SK-N-SH (cell line): ENCODE results near the gene SEZ6L2. TPM values are rescaled to one million over a fixed set of nuclear protein-coding genes. Genes with fewer than 3 reads are reported as not detected.

ENCODE experiments used
- CTCF ChIA-PET: fragments of 300-600, 350-600 bp; formaldehyde crosslinking; extraction: SDS; loops from one replicate; lab custom pipeline; 2021; lab: Yijun Ruan, JAX
- POLR2A ChIA-PET: fragments of 350-600 bp; sonication (Branson Sonifier 250); formaldehyde crosslinking; extraction: SDS; loops from one replicate; lab custom pipeline; 2020; ENCODE audit warnings: antibody characterized with exemption, inconsistent platforms; lab: Yijun Ruan, JAX
- DNase-seq: peaks from one replicate; pipeline ENCODE4 v3.0.0; 2012
- H2AFZ ChIP-seq: fragments of 200-600 bp; sonication (generic); 2 replicates; pipeline ENCODE4 v1.8.1; 2016; ENCODE audit warnings: antibody characterized with exemption, mild to moderate bottlenecking, low read depth
- H3F3A ChIP-seq: fragments of 200-600 bp; sonication (generic); replicated peaks from 2 replicates; pipeline ENCODE3; 2016; ENCODE audit warnings: antibody characterized with exemption, mild to moderate bottlenecking; ENCODE audit not compliant: insufficient read depth
- H3K27ac ChIP-seq, 2 experiments: fragments of 200-500 bp in 1 of 2; fragments of 200-600 bp in 1 of 2; sonication (Bioruptor generic) in 1 of 2; sonication (generic), shearing (Covaris generic) in 1 of 2; 2 replicates each; pipeline versions ENCODE4 v1.5.1 to v1.6.1; 2014 to 2016; ENCODE audit warnings: low read depth in 2 of 2, inconsistent platforms in 1 of 2, low read length in 1 of 2, mild to moderate bottlenecking in 1 of 2, mixed read lengths in 1 of 2
- H3K27me3 ChIP-seq: fragments of 200-600 bp; sonication (generic), shearing (Covaris generic); 2 replicates; pipeline ENCODE4 v1.6.1; 2016; ENCODE audit warnings: mixed run types; ENCODE audit not compliant: insufficient read depth
- H3K36me3 ChIP-seq, 2 experiments: fragments of 200-500 bp in 1 of 2; fragments of 200-600 bp in 1 of 2; sonication (Bioruptor generic) in 1 of 2; sonication (generic) in 1 of 2; replicated peaks in 1 of 2; 2 replicates each; pipeline versions ENCODE3 to v1.5.1; 2014 to 2016; ENCODE audit warnings: low read length in 1 of 2, mild to moderate bottlenecking in 1 of 2; ENCODE audit not compliant: insufficient read depth in 2 of 2, control insufficient read depth in 1 of 2
- H3K4me1 ChIP-seq, 2 experiments: fragments of 200-500 bp in 1 of 2; fragments of 200-600 bp in 1 of 2; sonication (Bioruptor generic) in 1 of 2; sonication (generic), shearing (Covaris generic) in 1 of 2; 2 replicates each; pipeline versions ENCODE4 v1.5.1 to v1.6.1; 2014 to 2016; ENCODE audit warnings: low read depth in 1 of 2, low read length in 1 of 2, mixed run types in 1 of 2; ENCODE audit not compliant: insufficient read depth in 2 of 2, control insufficient read depth in 1 of 2
- H3K4me2 ChIP-seq: fragments of 200-600 bp; sonication (generic), shearing (Covaris generic); 2 replicates; pipeline ENCODE4 v1.6.1; 2017; ENCODE audit warnings: mixed run types
- H3K4me3 ChIP-seq, 2 experiments: fragments of 200-500 bp in 1 of 2; fragments of 200-600 bp in 1 of 2; sonication (Bioruptor generic) in 1 of 2; sonication (generic), shearing (Covaris generic) in 1 of 2; 2 replicates each; pipeline versions ENCODE4 v1.5.1 to v1.8.1; 2014 to 2016; ENCODE audit warnings: low read depth in 2 of 2, inconsistent platforms in 1 of 2, low read length in 1 of 2, mild to moderate bottlenecking in 1 of 2, mixed read lengths in 1 of 2, moderate library complexity in 1 of 2
- H3K79me2 ChIP-seq: fragments of 200-600 bp; sonication (generic); 2 replicates; pipeline ENCODE4 v1.8.1; 2017; ENCODE audit warnings: mild to moderate bottlenecking; ENCODE audit not compliant: insufficient read depth
- H3K9ac ChIP-seq: fragments of 200-600 bp; sonication (generic); 2 replicates; pipeline ENCODE4 v1.6.1; 2017; ENCODE audit warnings: mixed run types
- H3K9me2 ChIP-seq: fragments of 200-600 bp; sonication (generic); 2 replicates; pipeline ENCODE4 v1.6.1; 2017; ENCODE audit warnings: mixed run types
- H3K9me3 ChIP-seq: fragments of 200-600 bp; sonication (generic); 2 replicates; pipeline ENCODE4 v1.6.1; 2017; ENCODE audit warnings: mixed run types, mild to moderate bottlenecking, moderate library complexity
- H4K20me1 ChIP-seq: fragments of 200-600 bp; sonication (generic); 2 replicates; pipeline ENCODE4 v1.6.1; 2017; ENCODE audit warnings: mild to moderate bottlenecking, mixed run types; ENCODE audit not compliant: insufficient read depth
- CHD2 ChIP-seq: fragments of 150-350 bp; IDR thresholded peaks from 2 replicates; pipeline ENCODE4 v1.6.1; 2018; ENCODE audit warnings: low read length; ENCODE audit not compliant: partially characterized antibody
- ELF1 ChIP-seq: IDR thresholded peaks from 2 replicates; pipeline ENCODE4 v1.4.0; 2012
- EP300 ChIP-seq, 2 experiments: IDR thresholded peaks; 2 replicates each; pipeline versions ENCODE4 v1.4.0 to v1.6.1; 2012; ENCODE audit warnings: borderline replicate concordance in 1 of 2, low read depth in 1 of 2, low read length in 1 of 2
- EZH2phosphoT487 ChIP-seq: fragments of 200-600 bp; sonication (generic); IDR thresholded peaks from 2 replicates; pipeline ENCODE4 v1.6.1; 2017; ENCODE audit warnings: low read depth, mixed run types, mild to moderate bottlenecking, antibody characterized with exemption, moderate library complexity, borderline replicate concordance
- FOSL2 ChIP-seq: IDR thresholded peaks from 2 replicates; pipeline ENCODE4 v1.4.0; 2012; ENCODE audit warnings: low read depth, mild to moderate bottlenecking, moderate library complexity, borderline replicate concordance
- FOXM1 ChIP-seq: IDR thresholded peaks from 2 replicates; pipeline ENCODE4 v1.4.0; 2012; ENCODE audit warnings: low read depth, mild to moderate bottlenecking
- GABPA ChIP-seq: IDR thresholded peaks from 2 replicates; pipeline ENCODE4 v1.4.0; 2012; ENCODE audit warnings: low read depth, mild to moderate bottlenecking
- JUND ChIP-seq: IDR thresholded peaks from 2 replicates; pipeline ENCODE4 v1.4.0; 2012
- MEF2A ChIP-seq: IDR thresholded peaks from 2 replicates; pipeline ENCODE4 v1.4.0; 2012; ENCODE audit warnings: low read depth, borderline replicate concordance
- MXI1 ChIP-seq: IDR thresholded peaks from 2 replicates; pipeline ENCODE4 v1.6.1; 2012; ENCODE audit warnings: mild to moderate bottlenecking, low read depth, low read length, improper control_type of control experiment
- NFIC ChIP-seq: IDR thresholded peaks from 2 replicates; pipeline ENCODE4 v1.4.0; 2012; ENCODE audit warnings: borderline replicate concordance
- RCOR1 ChIP-seq: fragments of 150-350 bp; IDR thresholded peaks from 2 replicates; pipeline ENCODE4 v1.6.1; 2017; ENCODE audit warnings: antibody characterized with exemption, low read length
- RFX5 ChIP-seq: IDR thresholded peaks from 2 replicates; pipeline ENCODE4 v1.6.1; 2012; ENCODE audit warnings: mild to moderate bottlenecking, improper control_type of control experiment, low read length
- RXRA ChIP-seq: IDR thresholded peaks from 2 replicates; pipeline ENCODE4 v1.4.0; 2012; ENCODE audit warnings: low read depth, mild to moderate bottlenecking, borderline replicate concordance
- SMC3 ChIP-seq: IDR thresholded peaks from 2 replicates; pipeline ENCODE4 v1.6.1; 2012; ENCODE audit warnings: low read depth, low read length, improper control_type of control experiment
- WGBS: methylation state at CpG from one replicate; pipeline ENCODE4 v1.1.6; 2017; ENCODE audit warnings: low lambda C conversion rate; 5-methylcytosine and 5-hydroxymethylcytosine counted together
- polyA plus RNA-seq, 3 experiments: library from polyadenylated mRNA; depleted of rRNA; stranded (reverse); fragments of >200 nt; gene quantifications; 2 replicates each; pipeline ENCODE4 v1.2.3, GENCODE V29; 2012
- TF ChIP-seq, protein P1 (sequence below): fragments of 150-350 bp; IDR thresholded peaks from 2 replicates; pipeline ENCODE4 v1.6.1; 2017; ENCODE audit warnings: antibody characterized with exemption, low read length, low read depth, borderline replicate concordance
- TF ChIP-seq, protein P2 (sequence below): fragments of 150-350 bp; IDR thresholded peaks from 2 replicates; pipeline ENCODE4 v1.6.1; 2016; ENCODE audit warnings: mild to moderate bottlenecking, low read depth, low read length
- TF ChIP-seq, protein P3 (sequence below): IDR thresholded peaks from 2 replicates; pipeline ENCODE4 v1.6.1; 2012; ENCODE audit warnings: mild to moderate bottlenecking, low read depth, low read length, moderate library complexity
- TF ChIP-seq, protein P4 (sequence below): IDR thresholded peaks from 2 replicates; pipeline ENCODE4 v1.4.0; 2012; ENCODE audit warnings: low read depth, borderline replicate concordance
- TF ChIP-seq, protein P5 (sequence below): IDR thresholded peaks from 2 replicates; pipeline ENCODE4 v1.4.0; 2012; ENCODE audit warnings: low read depth, borderline replicate concordance

The SEZ6L2 gene
- polyA plus RNA-seq, 1 of the 3 experiments (the other 2 are of a cell fraction), result 59.8 TPM

DNA sequence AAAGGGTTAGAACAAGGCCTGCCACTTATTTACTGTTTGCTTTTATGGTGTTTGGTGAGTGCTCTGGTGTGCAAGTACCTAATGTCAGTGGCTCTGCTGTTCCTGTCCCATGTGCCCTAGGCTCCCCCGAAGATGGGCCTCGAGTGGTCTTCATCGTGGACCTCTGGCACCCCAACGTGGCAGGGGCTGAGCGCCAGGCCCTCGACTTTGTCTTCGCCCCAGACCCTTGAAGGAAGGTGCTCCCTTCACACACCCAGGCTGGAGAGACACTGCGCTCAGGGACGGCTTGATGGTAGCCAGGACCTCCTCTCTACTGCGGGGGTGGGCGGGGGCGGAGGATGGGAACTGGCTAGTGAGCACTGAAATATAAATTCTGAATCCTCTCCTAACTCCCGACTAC, 6.3 kb upstream of the SEZ6L2 start:
- no peaks in the 10 kb centered on the region for H3K27me3 ChIP-seq
- no peaks in the 10 kb centered on the region for H4K20me1 ChIP-seq
- WGBS, result 91% methylated on average over 12 of the region's 13 CpGs
- H3K79me2 ChIP-seq, result peaks cover 41% of the 10 kb centered on the region
- H3F3A ChIP-seq, result peaks cover 19% of the 10 kb centered on the region
- DNase-seq, result no peak
- peaks cover 0 to 4% of the 10 kb centered on the region in 2 experiments; a peak in 1 of 4 replicates for H3K4me1 ChIP-seq
- H3K36me3 ChIP-seq, result peaks cover 4 to 6% of the 10 kb centered on the region in 2 experiments
- no peak overlapping the region for H2AFZ ChIP-seq
- no peaks in the 10 kb centered on the region for H3K9me3 ChIP-seq
- CTCF ChIA-PET, result no interaction called here
- no peak for TF ChIP-seq MXI1
- TF ChIP-seq, protein P1, sequence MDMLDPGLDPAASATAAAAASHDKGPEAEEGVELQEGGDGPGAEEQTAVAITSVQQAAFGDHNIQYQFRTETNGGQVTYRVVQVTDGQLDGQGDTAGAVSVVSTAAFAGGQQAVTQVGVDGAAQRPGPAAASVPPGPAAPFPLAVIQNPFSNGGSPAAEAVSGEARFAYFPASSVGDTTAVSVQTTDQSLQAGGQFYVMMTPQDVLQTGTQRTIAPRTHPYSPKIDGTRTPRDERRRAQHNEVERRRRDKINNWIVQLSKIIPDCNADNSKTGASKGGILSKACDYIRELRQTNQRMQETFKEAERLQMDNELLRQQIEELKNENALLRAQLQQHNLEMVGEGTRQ, result no peak
- TF ChIP-seq FOSL2, result no peak
- TF ChIP-seq, all 33 proteins: peak for 0
- Histone ChIP-seq H3K4me2 (no peak overlapping the region), H3K27ac (no peak overlapping the region), H3K9ac (no peak overlapping the region), H3K9me2 (no peaks in the 10 kb centered on the region), H3K4me3 (no peak overlapping the region)
- POLR2A ChIA-PET, result no interaction called here

DNA sequence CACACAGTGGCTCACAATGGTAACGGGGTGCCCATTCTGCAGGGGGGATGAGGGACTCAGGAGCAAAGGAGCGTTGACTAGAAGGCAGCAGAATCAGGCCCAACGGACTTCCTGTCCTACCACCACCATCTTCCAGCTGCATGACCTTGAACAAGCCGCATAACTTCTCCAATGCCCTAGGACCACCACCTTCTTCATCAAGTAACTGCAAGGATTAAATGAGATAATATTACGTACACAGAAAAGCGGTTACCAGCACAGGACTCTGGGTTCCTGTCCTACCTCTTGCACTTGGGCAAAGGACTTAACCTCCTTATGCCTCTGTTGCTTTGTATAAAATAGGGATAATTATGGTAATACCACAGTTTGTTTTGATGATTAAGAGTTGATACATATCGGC, 5.6 kb upstream of the SEZ6L2 start:
- Histone ChIP-seq H3K9me3 (no peaks in the 10 kb centered on the region), H3F3A (peaks cover 22% of the 10 kb centered on the region), H3K79me2 (peaks cover 41% of the 10 kb centered on the region), H3K9ac (no peak overlapping the region), H3K27ac (no peak overlapping the region), H3K4me3 (no peak overlapping the region), H3K4me2 (no peak overlapping the region), H3K4me1 (peaks cover 0 to 4% of the 10 kb centered on the region in 2 experiments; a peak in 1 of 4 replicates), H3K36me3 (peaks cover 4 to 6% of the 10 kb centered on the region in 2 experiments), H4K20me1 (no peaks in the 10 kb centered on the region), H3K27me3 (no peaks in the 10 kb centered on the region), H2AFZ (no peak overlapping the region), H3K9me2 (no peaks in the 10 kb centered on the region)
- 92% methylated on average over 6 of the region's 7 CpGs for WGBS
- CTCF ChIA-PET, result interaction anchor here (0.6 kb wide), 1 partner anchor 88 kb away, joined by 3 read pairs; no protein-coding TSS in a partner anchor
- DNase-seq, result no peak
- POLR2A ChIA-PET, result no interaction called here
- no peak for TF ChIP-seq EZH2phosphoT487
- TF ChIP-seq, protein P2, sequence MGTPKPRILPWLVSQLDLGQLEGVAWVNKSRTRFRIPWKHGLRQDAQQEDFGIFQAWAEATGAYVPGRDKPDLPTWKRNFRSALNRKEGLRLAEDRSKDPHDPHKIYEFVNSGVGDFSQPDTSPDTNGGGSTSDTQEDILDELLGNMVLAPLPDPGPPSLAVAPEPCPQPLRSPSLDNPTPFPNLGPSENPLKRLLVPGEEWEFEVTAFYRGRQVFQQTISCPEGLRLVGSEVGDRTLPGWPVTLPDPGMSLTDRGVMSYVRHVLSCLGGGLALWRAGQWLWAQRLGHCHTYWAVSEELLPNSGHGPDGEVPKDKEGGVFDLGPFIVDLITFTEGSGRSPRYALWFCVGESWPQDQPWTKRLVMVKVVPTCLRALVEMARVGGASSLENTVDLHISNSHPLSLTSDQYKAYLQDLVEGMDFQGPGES, result no peak
- no peak for TF ChIP-seq NFIC
- no peak for TF ChIP-seq EP300 (IDR thresholded peaks at IDR 0.05; ENCODE audit: borderline replicate concordance in 1 of 2, low read depth in 1 of 2, low read length in 1 of 2)
- TF ChIP-seq, protein P3, sequence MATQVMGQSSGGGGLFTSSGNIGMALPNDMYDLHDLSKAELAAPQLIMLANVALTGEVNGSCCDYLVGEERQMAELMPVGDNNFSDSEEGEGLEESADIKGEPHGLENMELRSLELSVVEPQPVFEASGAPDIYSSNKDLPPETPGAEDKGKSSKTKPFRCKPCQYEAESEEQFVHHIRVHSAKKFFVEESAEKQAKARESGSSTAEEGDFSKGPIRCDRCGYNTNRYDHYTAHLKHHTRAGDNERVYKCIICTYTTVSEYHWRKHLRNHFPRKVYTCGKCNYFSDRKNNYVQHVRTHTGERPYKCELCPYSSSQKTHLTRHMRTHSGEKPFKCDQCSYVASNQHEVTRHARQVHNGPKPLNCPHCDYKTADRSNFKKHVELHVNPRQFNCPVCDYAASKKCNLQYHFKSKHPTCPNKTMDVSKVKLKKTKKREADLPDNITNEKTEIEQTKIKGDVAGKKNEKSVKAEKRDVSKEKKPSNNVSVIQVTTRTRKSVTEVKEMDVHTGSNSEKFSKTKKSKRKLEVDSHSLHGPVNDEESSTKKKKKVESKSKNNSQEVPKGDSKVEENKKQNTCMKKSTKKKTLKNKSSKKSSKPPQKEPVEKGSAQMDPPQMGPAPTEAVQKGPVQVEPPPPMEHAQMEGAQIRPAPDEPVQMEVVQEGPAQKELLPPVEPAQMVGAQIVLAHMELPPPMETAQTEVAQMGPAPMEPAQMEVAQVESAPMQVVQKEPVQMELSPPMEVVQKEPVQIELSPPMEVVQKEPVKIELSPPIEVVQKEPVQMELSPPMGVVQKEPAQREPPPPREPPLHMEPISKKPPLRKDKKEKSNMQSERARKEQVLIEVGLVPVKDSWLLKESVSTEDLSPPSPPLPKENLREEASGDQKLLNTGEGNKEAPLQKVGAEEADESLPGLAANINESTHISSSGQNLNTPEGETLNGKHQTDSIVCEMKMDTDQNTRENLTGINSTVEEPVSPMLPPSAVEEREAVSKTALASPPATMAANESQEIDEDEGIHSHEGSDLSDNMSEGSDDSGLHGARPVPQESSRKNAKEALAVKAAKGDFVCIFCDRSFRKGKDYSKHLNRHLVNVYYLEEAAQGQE, result no peak
- TF ChIP-seq RCOR1, result no peak
- no peak for TF ChIP-seq SMC3
- no peak for TF ChIP-seq MXI1
- TF ChIP-seq MEF2A, result no peak
- no peak for TF ChIP-seq ELF1
- no peak for TF ChIP-seq CHD2
- TF ChIP-seq FOSL2, result no peak
- no peak for TF ChIP-seq JUND
- TF ChIP-seq, protein P4, sequence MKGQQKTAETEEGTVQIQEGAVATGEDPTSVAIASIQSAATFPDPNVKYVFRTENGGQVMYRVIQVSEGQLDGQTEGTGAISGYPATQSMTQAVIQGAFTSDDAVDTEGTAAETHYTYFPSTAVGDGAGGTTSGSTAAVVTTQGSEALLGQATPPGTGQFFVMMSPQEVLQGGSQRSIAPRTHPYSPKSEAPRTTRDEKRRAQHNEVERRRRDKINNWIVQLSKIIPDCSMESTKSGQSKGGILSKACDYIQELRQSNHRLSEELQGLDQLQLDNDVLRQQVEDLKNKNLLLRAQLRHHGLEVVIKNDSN, result no peak
- TF ChIP-seq RFX5, result no peak
- TF ChIP-seq FOXM1, result no peak
- no peak for TF ChIP-seq GABPA
- TF ChIP-seq, protein P5, sequence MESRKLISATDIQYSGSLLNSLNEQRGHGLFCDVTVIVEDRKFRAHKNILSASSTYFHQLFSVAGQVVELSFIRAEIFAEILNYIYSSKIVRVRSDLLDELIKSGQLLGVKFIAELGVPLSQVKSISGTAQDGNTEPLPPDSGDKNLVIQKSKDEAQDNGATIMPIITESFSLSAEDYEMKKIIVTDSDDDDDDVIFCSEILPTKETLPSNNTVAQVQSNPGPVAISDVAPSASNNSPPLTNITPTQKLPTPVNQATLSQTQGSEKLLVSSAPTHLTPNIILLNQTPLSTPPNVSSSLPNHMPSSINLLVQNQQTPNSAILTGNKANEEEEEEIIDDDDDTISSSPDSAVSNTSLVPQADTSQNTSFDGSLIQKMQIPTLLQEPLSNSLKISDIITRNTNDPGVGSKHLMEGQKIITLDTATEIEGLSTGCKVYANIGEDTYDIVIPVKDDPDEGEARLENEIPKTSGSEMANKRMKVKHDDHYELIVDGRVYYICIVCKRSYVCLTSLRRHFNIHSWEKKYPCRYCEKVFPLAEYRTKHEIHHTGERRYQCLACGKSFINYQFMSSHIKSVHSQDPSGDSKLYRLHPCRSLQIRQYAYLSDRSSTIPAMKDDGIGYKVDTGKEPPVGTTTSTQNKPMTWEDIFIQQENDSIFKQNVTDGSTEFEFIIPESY, result no peak
- TF ChIP-seq RXRA, result no peak
